Neutrophil (primary cell): ENCODE results near the gene DYRK1A.

Source experiments
- H3K27ac ChIP-seq: fragments of 200-600 bp; sonication (generic); 2 replicates; pipeline ENCODE4 v1.5.1; 2016; ENCODE audit warnings: mild to moderate bottlenecking, moderate library complexity
- H3K27me3 ChIP-seq: fragments of 200-600 bp; sonication (generic); 2 replicates; pipeline ENCODE4 v1.6.0; 2016; ENCODE audit warnings: mild to moderate bottlenecking
- H3K36me3 ChIP-seq: fragments of 200-600 bp; sonication (generic); 2 replicates; pipeline ENCODE4 v1.5.1; 2017
- H3K4me1 ChIP-seq, 2 experiments: fragments of 200-600 bp in 1 of 2; sonication (generic) in 1 of 2; 1 replicate in 1 of 2; 2 replicates in 1 of 2; pipeline versions ENCODE4 v1.5.1 to v1.6.1; 2013 to 2016; ENCODE audit warnings: low read depth in 1 of 2, low read length in 1 of 2, mild to moderate bottlenecking in 1 of 2, moderate library complexity in 1 of 2; ENCODE audit not compliant: control insufficient read depth in 1 of 2, insufficient read depth in 1 of 2
- H3K4me3 ChIP-seq, 2 experiments: fragments of 200-600 bp in 1 of 2; sonication (generic) in 1 of 2; 1 replicate in 1 of 2; 2 replicates in 1 of 2; pipeline ENCODE4 v1.5.1; 2013 to 2016; ENCODE audit warnings: low read depth in 1 of 2, low read length in 1 of 2, mild to moderate bottlenecking in 1 of 2, moderate library complexity in 1 of 2
- H3K9me3 ChIP-seq: fragments of 200-600 bp; sonication (generic); 2 replicates; pipeline ENCODE4 v1.5.1; 2016
- TF ChIP-seq, protein P1 (sequence below): fragments of 200-600 bp; sonication (generic); IDR thresholded peaks from 2 replicates; pipeline ENCODE4 v1.5.1; 2016; ENCODE audit warnings: antibody characterized with exemption

The DYRK1A gene

GRCh38 chr21:37374027-37374426 lies 7.5 kb downstream of the DYRK1A start:
- Histone ChIP-seq H3K36me3 (no peaks in the 10 kb centered on the region), H3K27ac (peak overlapping the region; percentile 62), H3K4me1 (peaks cover 66 to 95% of the 10 kb centered on the region in 2 experiments), H3K27me3 (no peaks in the 10 kb centered on the region), H3K9me3 (no peaks in the 10 kb centered on the region), H3K4me3 (no peak overlapping the region)
- TF ChIP-seq, protein P1, sequence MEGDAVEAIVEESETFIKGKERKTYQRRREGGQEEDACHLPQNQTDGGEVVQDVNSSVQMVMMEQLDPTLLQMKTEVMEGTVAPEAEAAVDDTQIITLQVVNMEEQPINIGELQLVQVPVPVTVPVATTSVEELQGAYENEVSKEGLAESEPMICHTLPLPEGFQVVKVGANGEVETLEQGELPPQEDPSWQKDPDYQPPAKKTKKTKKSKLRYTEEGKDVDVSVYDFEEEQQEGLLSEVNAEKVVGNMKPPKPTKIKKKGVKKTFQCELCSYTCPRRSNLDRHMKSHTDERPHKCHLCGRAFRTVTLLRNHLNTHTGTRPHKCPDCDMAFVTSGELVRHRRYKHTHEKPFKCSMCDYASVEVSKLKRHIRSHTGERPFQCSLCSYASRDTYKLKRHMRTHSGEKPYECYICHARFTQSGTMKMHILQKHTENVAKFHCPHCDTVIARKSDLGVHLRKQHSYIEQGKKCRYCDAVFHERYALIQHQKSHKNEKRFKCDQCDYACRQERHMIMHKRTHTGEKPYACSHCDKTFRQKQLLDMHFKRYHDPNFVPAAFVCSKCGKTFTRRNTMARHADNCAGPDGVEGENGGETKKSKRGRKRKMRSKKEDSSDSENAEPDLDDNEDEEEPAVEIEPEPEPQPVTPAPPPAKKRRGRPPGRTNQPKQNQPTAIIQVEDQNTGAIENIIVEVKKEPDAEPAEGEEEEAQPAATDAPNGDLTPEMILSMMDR = no peak

DNA sequence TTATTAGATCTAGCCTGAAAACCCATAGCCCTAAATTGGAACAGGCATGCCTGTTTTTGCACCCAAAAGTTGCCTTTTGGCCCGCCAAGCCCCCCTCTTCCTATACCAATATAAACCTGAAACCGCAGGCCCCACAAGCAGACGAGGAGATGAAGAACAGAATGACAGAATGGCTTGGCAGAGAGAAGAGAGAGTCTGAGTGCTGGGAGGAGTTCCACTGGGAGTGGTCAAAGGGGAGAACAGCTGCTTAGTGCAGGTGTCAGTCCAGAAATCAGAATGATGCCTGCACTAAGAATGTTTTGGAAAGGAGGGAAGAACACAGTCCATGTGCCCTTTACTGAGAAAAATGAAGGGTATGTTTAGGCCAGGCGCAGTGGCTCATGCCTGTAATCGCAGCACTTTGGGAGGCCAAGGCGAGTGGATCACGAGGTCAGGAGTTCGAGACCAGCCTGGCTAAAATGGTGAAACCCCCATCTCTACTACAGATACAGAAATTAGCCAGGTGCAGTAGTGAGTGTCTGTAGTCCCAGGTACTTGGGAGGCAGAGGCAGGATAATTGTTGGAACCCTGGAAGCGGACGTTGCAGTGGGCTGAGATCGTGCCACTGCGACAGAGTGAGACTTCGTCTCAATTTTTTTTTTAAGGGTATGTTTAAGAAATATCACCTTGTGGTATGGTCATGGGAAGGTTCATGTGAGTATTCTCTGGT lies 9.4 kb downstream of the DYRK1A start:
- TF ChIP-seq, protein P1 = no peak
- H3K27me3 ChIP-seq = no peaks in the 10 kb centered on the region
- no peak overlapping the region for H3K4me3 ChIP-seq
- H3K4me1 ChIP-seq = peaks cover 60 to 91% of the 10 kb centered on the region in 2 experiments
- H3K36me3 ChIP-seq = no peaks in the 10 kb centered on the region
- peak overlapping the region; percentile 26 for H3K27ac ChIP-seq
- no peaks in the 10 kb centered on the region for H3K9me3 ChIP-seq

GRCh38 chr21:37378700-37379139 lies 12.1 kb downstream of the DYRK1A start:
- H3K36me3 ChIP-seq = no peaks in the 10 kb centered on the region
- H3K27me3 ChIP-seq = no peaks in the 10 kb centered on the region
- TF ChIP-seq, protein P1 = no peak
- H3K4me1 ChIP-seq = peaks cover 48 to 88% of the 10 kb centered on the region in 2 experiments
- H3K9me3 ChIP-seq = no peaks in the 10 kb centered on the region
- H3K27ac ChIP-seq = peak overlapping the region; percentile 24
- H3K4me3 ChIP-seq = no peak overlapping the region

- H3K4me3 ChIP-seq = peak overlapping the region in 1 of 2 experiments; percentile 3
- no peaks in the 10 kb centered on the region for H3K36me3 ChIP-seq
- peaks cover 53 to 90% of the 10 kb centered on the region in 2 experiments for H3K4me1 ChIP-seq
These were observed 14.1 kb downstream of the DYRK1A start for GRCh38 chr21:37380349-37381323.

More at GRCh38 chr21:37380349-37381323, 14.1 kb downstream of the DYRK1A start:
- Histone ChIP-seq H3K9me3 (no peaks in the 10 kb centered on the region), H3K27ac (peak overlapping the region; percentile 52), H3K27me3 (no peaks in the 10 kb centered on the region)
- TF ChIP-seq, protein P1 = no peak
